ENCODE results near the gene RAD51B.

The RAD51B gene

DNA sequence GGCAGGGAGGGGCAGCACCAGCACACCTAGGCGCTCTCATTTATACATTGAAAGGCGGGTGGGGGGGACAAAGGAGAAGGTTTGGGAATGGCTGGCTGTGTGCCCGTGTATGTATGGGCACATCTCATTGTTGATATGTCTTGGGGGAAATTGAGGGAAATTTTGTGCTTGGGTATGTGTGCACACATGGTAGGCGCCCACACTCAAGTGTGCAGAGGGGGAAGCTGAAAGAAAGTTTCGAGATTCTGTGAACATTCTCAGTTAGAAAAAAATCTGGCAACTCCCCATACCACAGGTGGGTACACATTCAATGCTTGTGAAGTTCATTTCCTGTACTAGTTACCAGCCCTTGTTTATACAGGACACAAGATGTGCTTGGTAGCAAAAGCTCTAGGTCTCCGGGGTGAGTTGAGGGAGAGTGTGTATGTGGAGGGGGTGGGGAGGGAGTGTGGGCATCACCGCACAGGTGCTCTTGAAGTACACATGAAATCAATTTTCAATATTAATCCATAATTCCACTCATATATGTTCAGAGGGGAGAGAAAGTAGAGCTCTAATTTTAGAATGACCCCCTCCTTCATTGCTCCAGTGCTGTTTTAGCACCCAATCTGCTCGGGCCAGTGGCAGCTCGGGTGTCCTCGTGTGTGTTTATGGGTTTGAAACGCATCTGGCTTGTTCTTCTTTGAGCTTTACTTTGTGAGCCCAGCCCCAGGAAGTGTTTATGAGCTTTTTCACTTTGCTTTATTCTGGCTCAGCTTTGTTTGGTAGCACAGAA is 687.3 kb downstream of the RAD51B start:
- DNase-seq, result no peak

DNA sequence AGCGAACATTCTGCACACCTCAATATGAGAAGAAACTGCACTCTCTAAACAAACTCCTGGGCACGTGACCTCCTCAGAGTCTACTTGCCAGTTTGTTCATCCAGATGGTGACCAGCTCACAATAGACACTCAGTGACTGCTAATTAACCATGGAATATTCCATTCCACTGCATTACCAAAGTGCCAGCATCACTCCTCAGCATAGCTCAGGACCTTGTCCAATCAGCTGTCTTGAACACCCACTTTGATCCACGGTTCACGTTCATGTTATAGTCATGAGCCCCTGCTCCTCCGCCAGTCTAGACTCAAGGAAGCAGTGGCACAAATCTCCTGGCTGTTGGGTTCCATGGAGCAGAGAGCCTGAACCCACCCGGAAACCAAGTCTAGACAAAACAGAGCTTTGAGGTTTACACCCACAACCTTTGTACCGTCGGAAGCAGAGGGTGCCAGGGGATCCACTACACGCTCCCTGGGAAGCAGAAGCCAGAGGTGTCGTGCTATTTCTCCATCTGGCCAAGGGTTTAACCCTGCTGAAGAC is 688.0 kb downstream of the RAD51B start:
- DNase-seq, result no peak

DNA sequence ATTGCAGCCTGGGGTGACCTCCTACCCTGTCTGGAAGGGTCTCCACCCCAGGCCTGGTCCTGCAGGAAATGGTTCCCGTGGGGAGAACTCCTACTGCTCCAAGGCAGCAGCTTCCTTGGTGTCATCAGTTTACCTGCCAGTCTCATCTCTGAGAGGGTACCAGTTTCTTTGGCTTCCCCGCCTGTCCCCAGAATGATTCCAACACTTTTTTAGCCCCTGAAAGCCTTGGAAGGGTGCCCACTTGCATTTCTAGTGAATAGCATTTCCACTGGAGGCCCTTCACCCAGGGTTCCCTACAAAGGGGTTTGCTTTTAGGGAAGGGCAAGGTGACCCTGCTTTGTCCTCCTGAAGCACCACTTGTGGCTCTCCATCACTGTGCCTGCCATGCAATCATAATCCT is 689.0 kb downstream of the RAD51B start:
- DNase-seq, result no peak

DNA sequence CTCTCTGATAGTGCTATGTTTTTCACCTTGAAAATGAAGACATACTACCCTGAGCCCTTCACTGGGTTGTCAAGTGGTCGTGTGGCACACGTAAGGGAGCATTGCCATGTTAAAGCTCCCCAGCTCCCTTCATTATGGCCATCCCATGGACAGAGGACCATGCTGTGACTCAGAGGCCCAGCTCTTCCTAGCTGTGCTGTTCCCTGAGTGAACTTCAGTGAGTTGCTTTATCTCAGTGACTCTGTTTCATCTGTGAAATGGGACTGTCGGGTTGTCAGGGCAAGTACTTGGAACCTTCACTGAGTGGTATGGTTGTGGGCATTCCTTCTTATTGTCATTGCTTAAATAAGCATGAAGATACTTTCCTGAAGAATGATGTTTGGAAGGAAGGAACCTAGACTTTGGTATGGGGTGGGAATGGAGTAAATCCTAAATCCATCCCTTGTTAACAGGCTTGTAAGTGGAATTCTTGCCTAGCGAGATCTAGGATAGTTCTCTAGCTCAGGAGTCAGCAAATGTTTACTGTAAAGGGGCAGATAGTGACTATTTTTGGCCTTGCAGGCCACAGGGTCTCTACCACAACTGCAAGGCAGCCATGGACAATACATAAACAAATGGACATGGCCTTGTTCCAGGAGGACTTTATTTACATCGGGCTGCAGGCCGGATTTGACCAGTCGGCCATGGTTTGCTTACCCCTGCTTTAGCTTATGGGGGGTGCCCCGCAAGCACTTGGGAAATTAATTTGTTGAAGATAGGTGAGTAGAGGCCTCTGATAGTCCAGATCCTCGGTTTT is 689.8 kb downstream of the RAD51B start:
- no peak for DNase-seq

DNA sequence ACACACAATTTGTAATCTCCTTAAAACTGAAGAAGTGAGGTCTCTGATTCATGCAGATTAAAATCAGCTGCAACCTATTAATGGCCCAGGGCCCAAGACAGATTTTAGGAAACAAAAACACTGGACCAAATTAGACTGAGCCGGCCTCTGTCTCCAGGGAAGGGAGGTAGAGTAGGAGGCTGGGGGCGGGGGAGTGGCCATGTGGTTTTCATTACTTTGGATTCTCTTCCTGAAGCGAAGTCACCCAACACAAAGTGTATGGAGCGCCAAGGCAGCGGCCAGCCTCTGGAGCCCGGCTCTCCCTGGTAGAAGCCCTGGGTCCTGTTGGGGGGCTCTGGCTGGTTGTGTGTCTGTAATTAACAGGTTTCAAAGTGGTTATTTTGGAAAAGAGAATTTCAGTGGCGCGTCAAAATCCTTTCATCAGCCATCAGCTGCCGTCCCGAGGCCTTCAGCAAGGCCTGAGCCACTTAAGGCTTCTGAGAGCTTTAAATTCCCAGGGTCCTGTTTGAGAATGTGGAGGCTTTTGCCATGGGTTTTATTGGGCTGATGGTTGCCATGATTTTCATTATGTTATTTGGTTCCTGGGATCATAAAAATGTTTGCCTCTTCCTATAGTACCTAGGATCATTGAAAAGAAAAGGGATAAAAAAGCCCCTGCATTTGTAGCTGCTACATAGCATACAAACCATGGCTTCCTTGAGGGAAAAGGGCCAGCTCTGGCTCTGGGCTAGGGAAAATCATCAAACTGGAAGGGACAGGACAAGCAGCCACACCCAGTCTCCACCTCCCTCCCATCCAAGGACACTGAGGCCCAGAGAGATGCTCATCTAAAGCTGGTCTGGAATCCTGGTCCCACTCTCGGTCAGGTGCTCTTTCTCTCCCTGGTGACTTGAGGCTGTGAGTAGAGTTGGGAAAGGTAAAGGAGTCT is 690.9 kb downstream of the RAD51B start:
- DNase-seq, result no peak

DNA sequence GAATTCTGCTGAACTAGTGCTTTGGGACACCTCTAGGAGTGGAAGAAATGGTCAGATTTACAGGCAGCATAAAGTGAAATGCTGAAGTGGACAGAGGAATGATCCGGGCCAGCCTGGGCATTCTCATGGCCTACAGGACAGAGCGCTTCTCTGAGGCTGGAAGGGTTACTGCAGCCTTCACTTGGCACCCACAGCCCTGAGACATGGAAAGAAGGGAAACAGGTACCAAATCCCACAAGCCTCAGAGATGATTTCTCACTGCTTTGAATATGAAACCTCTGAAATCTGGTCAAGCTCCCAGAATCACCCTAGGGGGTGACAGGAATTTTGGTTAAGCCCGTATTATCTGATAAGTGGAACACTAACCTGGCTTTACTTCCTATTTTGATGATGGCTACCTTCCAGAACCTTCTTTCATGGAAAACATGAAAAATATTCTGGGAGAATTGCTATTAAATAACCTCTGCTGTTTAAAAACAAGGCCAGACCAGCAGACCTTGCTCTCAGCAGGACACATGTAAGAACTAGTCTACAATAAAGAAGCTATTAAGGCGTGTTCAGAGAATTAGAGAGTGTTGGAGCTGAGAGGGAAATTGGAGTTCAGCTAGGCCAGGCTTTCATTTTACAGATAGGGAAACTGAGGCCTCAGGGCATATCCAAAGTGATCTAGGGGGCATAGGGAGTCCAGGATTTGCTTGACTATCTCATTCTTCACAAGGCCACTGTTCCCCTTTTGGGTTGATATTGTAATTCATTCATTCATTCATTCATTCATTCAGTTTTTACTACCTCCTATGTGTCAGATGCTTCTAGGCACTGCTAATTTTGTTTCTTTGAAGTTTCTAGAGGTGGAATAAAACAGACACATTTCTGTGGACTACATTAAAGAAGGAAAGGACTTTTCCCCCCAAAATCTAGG is 691.8 kb downstream of the RAD51B start:
- no peak for DNase-seq

DNA sequence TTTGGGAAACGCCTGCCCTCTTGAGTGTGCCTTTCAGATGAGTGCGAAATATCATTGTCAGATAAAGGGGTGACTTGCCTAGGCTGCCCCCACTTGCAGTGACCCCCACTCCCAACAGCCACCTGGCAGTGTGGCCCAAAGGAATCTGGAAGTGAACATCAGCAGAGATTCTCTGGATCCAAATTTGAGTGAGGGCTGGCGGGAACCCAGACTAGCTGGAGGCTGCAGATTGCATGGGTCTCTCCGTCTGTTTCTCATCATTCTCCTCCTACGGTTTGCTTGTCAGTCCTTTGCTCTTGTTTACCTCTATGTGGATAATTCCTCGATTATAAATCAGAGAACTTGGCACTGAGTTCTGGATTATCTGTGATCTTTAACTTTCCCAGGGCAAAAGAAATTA is 692.5 kb downstream of the RAD51B start:
- no peak for DNase-seq

DNA sequence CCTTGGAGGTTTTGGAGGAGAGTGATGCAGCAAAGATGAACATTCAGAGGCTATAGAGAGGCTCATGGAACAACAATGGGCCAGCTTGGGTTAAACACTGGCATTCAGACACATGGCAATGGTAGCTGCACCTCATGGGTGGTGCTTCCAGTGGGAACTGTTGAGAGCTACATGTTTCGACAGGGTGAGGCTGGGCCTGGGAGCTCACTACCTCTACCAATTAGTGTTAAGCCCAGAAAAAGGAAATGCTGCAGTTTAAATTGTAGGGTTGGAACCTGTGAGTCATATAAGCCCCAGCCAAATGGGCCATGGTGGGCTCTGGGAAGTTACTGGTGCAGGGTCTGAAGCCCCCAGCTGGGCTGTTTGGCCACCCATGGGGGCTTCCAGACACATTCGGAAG is 693.6 kb downstream of the RAD51B start:
- no peak for DNase-seq

DNA sequence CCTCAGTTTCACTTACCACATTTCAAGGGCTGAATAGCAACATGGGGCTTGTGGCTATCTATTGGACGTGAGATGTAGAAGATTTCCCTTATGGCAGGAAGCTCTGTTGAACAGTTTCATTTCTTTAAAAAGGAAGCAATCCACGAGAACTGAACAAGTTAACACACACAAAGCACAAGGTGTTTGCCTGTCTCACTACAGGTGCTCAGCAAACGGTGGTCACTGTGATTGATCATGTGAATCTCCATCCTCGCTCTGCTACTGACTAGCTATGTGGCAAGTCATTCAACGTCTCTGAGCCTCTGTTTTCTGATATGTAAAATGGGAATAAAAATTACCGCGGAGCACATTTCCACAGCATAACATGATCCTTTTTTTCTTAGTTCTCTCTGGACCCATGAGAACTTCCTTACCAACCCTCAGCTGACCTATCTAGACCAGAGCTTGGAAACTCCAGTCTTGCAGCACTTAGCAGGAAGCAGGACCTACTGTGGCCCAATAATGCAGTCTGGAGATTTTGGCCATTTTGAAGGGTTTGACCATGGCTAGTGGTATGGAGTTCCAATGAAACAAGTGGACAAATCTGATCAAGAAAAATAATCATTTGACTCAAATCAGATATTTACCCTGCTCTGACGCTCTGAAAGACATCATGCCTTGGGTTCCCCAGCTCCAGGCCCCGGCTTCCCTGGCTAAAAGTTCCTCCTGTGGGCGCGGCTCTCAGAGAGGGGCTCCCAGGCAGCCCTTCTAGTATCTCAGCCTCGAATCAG is 694.4 kb downstream of the RAD51B start:
- no peak for DNase-seq

DNA sequence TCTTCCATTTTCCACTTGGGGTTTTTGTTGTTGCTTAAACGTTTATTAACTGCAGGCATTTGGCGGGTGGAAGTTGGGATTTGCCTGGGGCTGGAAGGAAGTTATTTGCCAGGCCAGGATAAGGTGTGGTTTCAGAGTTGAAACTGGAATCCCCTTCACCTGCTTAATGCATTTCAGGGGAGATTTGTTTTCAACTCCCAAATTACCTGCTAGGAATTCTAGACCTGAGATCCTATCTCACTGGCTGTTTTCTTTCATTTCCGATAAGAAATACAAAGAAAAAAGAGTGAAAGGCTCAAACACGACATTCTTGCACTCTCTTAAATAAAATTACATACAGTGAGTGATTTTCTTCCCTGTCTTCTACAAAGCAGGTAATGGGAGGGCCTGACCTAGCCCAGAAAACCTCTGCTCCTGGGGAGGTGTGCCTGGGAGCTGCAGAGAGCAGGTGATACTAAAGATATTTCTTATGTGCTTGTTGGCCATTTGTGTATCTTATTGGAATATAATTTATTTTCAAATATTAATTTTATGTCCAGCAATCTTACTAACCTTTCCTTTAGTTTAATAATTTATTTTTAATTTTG is 695.1 kb downstream of the RAD51B start:
- DNase-seq, result no peak

DNA sequence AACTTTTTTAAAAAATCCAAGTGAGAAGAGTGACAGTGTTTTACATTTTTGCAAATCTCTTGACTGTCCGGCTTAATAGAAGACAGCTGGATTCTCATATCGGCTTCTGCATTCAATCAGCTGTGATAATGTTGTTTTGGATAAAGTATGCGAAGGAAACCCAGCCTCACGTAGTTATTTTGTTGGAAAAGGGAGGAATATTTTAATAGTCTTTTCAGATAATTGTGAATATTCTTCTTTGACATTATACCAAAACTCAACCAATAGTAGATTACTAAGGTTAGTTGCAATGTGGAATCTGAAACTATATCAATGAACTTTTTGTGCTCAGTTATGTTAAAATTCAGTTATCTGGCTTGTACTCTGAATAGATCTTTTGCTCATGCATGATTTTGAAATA is 696.8 kb downstream of the RAD51B start:
- DNase-seq, result no peak

DNA sequence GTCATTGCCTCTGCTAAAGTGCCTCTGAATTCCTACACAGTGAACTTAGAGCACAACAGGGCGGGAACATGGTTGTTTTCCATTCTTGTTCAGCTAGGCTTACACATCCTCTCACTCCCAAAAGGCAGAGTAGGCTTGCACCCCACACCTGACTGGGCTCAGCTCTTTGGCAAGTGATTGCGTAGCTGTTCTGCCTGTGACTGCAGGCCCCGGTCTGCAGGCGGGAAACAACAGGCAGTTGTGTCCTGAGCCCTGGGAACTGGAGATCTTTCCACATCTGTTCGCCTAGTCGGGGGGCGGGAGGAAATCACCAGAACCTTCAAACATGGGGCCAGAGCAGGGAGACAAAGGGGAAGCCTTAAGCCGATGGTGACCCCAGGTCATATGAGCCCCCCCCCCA is 698.6 kb downstream of the RAD51B start:
- DNase-seq, result no peak

DNA sequence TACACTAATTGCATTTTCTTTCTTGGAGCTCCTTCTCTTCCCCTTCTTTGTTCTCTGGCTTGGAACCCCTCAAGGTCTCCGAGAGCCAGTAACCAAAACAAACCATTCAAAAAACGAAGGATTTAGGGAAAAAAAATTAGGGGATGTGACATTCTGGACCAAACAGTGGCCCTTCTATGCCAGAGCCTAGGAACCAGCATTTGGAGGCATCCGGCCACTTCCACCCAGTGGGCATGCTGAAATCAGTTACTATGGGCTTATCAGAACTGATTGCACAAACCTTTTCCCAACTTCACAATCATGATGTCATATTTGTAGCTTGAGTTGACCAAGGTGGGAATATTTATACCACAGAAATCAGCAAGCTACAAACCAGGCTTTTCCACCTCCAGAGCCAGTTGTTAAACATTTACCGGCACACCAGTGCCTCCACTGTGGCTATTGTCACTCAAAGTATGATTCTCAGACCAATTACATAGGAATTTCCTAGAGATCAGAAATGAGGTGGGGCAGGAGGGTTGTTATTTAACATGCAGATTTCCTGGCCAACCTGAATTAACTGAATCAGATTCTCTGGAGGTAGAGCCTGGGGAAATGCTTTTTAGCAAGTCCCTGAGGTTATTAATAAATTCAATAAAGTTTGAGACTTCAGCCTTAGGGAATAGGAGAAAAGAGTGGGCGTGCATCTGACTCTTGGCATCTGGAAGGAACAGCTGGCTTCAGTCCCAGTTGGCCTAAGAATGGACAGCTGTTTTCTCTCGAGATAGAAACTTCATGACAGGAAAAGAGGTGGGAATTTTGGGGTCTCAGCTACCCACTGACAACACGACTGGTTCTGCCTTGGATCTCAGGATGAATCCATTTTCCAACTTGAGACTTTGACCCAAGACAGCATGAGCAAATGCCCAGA is 699.4 kb downstream of the RAD51B start:
- no peak for DNase-seq

DNA sequence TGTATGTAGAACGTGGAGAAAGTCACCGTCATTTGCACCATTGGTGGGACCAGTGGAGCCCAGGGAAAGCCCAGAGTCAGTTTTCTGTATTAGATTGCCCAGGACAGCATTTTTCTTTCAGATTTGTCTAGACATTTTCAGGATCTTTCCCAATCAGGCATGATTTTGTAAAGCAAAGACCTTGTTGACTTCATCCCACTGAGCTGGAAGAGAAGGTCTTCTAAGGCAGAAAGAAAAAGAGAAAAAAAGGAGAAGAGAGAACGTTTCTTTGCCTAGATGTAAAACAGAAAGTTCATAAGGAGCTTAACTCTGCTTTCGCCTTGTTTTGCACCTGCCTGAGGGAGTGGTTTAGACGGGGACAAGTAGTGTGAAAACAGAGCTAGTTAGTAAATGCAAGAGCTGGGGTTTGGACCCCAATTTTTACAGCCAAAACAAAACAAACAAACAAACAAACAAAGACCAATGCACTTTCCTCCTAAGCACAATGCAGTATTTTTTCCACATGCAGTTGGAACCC is 700.1 kb downstream of the RAD51B start:
- DNase-seq, result no peak

DNA sequence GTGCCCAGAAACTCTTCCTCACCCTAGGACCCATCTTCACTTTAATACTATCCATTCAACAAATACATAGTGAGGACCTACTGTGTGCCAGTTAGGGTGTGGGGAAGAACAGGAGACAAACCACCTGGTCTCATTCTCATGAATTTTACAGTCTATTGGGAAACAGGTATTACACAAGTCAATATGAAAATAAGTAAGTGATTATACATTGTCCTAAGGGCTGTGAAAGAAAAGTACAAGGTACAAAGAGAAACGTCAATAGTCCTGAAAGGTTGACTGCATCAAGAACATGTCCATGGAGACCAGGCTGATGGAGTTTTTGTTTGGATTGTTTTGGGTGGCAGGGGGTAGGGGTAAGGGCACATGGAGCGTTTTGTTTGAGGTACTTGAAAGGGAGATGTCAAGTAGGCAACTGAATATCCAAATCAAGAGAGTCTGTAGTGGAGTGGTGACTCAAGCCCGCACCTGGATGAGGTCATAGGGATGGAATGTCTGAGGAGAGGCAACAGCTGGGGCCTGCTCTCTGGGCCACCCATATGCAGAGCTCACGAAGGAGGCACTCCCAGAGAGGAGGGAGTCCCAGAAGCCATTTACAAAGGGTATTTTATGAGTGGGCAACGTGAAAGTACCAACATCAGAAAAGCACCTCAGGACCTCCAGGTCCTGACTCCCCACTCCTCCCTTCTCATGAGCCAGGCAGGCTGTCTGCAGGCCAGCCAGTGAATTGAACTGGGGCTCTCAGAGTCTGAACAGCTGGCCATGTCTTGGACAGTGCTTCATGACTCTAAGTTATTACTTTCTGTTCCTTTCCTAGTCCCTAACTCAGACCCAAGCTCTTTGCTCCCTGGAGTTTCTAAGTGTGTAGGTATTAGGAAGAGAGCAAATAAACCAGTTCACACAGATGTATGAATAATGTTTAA is 701.3 kb downstream of the RAD51B start:
- DNase-seq, result no peak

DNA sequence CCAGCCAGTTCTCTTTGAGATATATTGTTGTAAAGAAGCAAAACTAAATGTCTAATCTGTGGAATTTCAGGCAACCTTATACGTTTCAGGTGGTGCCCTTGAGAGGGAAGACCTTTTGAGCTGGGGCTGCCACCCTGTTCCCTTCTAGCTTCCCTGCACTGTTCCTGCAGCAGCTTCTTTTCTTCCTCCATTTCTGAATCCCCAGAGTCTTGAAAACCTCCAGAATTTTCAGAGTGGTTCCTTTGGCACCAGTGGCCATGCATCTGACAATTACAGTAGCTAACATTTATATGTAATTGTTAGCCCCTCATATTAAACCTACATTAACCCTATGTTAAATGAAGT is 702.0 kb downstream of the RAD51B start:
- no peak for DNase-seq

DNA sequence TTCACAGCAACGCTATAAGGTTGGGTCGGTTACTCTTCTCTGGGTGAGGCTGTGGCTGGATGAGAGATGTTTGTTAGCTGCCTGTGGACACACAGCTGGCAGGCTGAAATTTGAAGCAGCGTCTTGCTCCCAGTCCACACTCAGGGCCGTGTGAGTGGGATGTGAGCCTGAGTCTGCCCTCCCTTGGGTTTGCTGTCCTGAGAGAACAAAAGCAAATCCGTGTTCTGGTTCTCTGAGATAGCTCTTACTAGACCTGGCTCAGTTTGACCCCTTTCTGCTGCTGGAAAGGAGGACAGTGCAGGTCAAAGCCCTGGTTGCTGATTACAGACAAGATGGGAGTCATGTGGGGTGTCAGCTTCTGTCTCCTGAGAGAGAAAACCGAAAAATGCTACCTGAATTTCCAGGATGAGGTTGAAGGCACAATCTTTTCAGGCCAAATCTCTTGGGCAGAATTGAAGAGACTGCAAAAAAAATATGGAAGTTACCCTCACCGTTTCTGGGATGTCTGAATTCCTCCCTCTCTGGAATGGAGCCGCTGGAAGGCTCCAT is 702.5 kb downstream of the RAD51B start:
- no peak for DNase-seq

All from NCI-H1092 treated with DMSO at 0.1 percent for 48 hours (cell line).